GM12878 (cell line): ENCODE measurements around the gene LAD1. TPM values are rescaled to one million over a fixed set of nuclear protein-coding genes. Genes with fewer than 3 reads are reported as not detected.

Source experiments
- ATAC-seq: fragments of 200-7000 bp; cut with Tn5 transposase; 3 replicates; pipeline ENCODE4 v1.9.1; 2020; ENCODE audit warnings: mild to moderate bottlenecking, moderate library complexity
- BruUV-seq: library from RNA; stranded (reverse); fragments of 400-500 nt; replicated peaks from 2 replicates; lab custom pipeline; 2021; lab: Mats Ljungman, UMichigan
- CTCF ChIA-PET: fragments of 300-600 bp; sonication (Branson Sonifier 250); formaldehyde crosslinking; extraction: SDS; loops from one replicate; lab custom pipeline; 2021; ENCODE audit warnings: inconsistent platforms; lab: Yijun Ruan, JAX
- POLR2A ChIA-PET: fragments of 350-600 bp; formaldehyde crosslinking; extraction: SDS; loops from one replicate; lab custom pipeline; 2021; ENCODE audit warnings: inconsistent platforms; lab: Charles Lee
- RAD21 ChIA-PET: fragments of 300-600 bp; sonication (Branson Sonifier 250); formaldehyde crosslinking; loops from one replicate; lab custom pipeline; 2023; ENCODE audit warnings: antibody characterized with exemption; ENCODE audit not compliant: unreplicated experiment; lab: Charles Lee
- SMC1A ChIA-PET: fragments of 300-600 bp; sonication (Branson Sonifier 250); formaldehyde crosslinking; loops from one replicate; lab custom pipeline; 2023; ENCODE audit not compliant: unreplicated experiment, uncharacterized antibody; lab: Charles Lee
- DNase-seq: peaks from one replicate; pipeline ENCODE4 v3.0.0-alpha.2; 2011; ENCODE audit warnings: low read depth, low spot score
- FAIRE-seq: peaks from 3 replicates; lab custom pipeline; 2011; peaks lifted over from hg19 to GRCh38; lab: Jason Lieb, UNC
- H2AFZ ChIP-seq: 2 replicates; pipeline ENCODE4 v1.6.0; 2011; ENCODE audit warnings: low read depth, low read length, control low read depth; ENCODE audit not compliant: control insufficient read depth
- H3K27ac ChIP-seq: 2 replicates; pipeline ENCODE4 v1.5.1; 2011; ENCODE audit warnings: control low read depth; ENCODE audit not compliant: control insufficient read depth, insufficient read depth
- H3K27me3 ChIP-seq, 2 experiments: replicated peaks in 1 of 2; 2 replicates each; pipeline versions ENCODE4 v1.6.0 to v1.6.1; 2011; ENCODE audit warnings: low read length in 1 of 2; ENCODE audit not compliant: control insufficient read depth in 2 of 2, insufficient read depth in 2 of 2
- H3K36me3 ChIP-seq, 2 experiments: 2 replicates each; pipeline ENCODE4 v1.5.1; 2011; ENCODE audit warnings: low read length in 1 of 2; ENCODE audit not compliant: control insufficient read depth in 2 of 2, insufficient read depth in 2 of 2
- H3K4me1 ChIP-seq: 2 replicates; pipeline ENCODE4 v1.6.1; 2011; ENCODE audit warnings: mild to moderate bottlenecking, low read length, moderate library complexity, mixed read lengths; ENCODE audit not compliant: control insufficient read depth, insufficient read depth
- H3K4me2 ChIP-seq: 2 replicates; pipeline ENCODE4 v1.6.0; 2011; ENCODE audit warnings: control low read depth; ENCODE audit not compliant: control insufficient read depth, insufficient read depth
- H3K4me3 ChIP-seq: fragments of 200-600 bp; sonication (generic); 2 replicates; pipeline ENCODE4 v1.5.1; 2016
- H3K79me2 ChIP-seq: 2 replicates; pipeline ENCODE4 v1.6.0; 2011; ENCODE audit warnings: low read length; ENCODE audit not compliant: control insufficient read depth, insufficient read depth
- H3K9ac ChIP-seq: 2 replicates; pipeline ENCODE4 v1.8.0; 2011; ENCODE audit warnings: low read length, control low read depth, mixed read lengths; ENCODE audit not compliant: control insufficient read depth, insufficient read depth
- H3K9me3 ChIP-seq: replicated peaks from 3 replicates; pipeline ENCODE4 v1.5.1; 2011; ENCODE audit warnings: mild to moderate bottlenecking, low read length; ENCODE audit not compliant: control insufficient read depth, insufficient read depth
- H4K20me1 ChIP-seq: 2 replicates; pipeline ENCODE4 v1.6.0; 2011; ENCODE audit not compliant: control insufficient read depth, insufficient read depth
- ASH2L ChIP-seq: fragments of 300-600, 200-600 bp; sonication (generic); IDR thresholded peaks from 2 replicates; pipeline ENCODE4 v1.6.1; 2017; ENCODE audit warnings: low read depth, mild to moderate bottlenecking, borderline replicate concordance
- BCL11A ChIP-seq: IDR thresholded peaks from 2 replicates; pipeline ENCODE4 v1.6.1; 2011; ENCODE audit warnings: low read depth, low read length
- FOXK2 ChIP-seq: fragments of 450-650 bp; IDR thresholded peaks from 2 replicates; pipeline ENCODE4 v1.6.1; 2017; ENCODE audit warnings: mild to moderate bottlenecking, moderate library complexity
- HDGF ChIP-seq: fragments of 450-650 bp; IDR thresholded peaks from 2 replicates; pipeline ENCODE4 v1.6.1; 2016; ENCODE audit warnings: antibody characterized with exemption
- MTA2 ChIP-seq: fragments of 450-650 bp; IDR thresholded peaks from 2 replicates; pipeline ENCODE4 v1.6.1; 2016; ENCODE audit warnings: low read depth, mild to moderate bottlenecking, moderate library complexity
- PBX3 ChIP-seq: IDR thresholded peaks from 2 replicates; pipeline ENCODE4 v1.6.1; 2011; ENCODE audit warnings: mild to moderate bottlenecking, low read depth, low read length, moderate library complexity; ENCODE audit not compliant: insufficient replicate concordance
- SMC3 ChIP-seq: IDR thresholded peaks from 2 replicates; pipeline ENCODE4 v1.6.1; 2011; ENCODE audit warnings: low read length, improper control_type of control experiment, borderline replicate concordance
- STAT3 ChIP-seq: IDR thresholded peaks from 2 replicates; pipeline ENCODE4 v1.6.1; 2011; ENCODE audit warnings: low read depth, low read length, improper control_type of control experiment
- TAF1 ChIP-seq: IDR thresholded peaks from 2 replicates; pipeline ENCODE4 v1.6.1; 2011; ENCODE audit warnings: mild to moderate bottlenecking, low read depth, low read length, borderline replicate concordance
- TCF7 ChIP-seq: IDR thresholded peaks from 2 replicates; pipeline ENCODE4 v1.6.1; 2014; ENCODE audit warnings: antibody characterized with exemption, borderline replicate concordance
- YBX1 ChIP-seq: fragments of 450-650 bp; IDR thresholded peaks from 2 replicates; pipeline ENCODE4 v1.6.1; 2016; ENCODE audit warnings: antibody characterized with exemption
- ZNF24 ChIP-seq: fragments of 450-650 bp; IDR thresholded peaks from 2 replicates; pipeline ENCODE4 v1.6.1; 2017; ENCODE audit warnings: antibody characterized with exemption, mild to moderate bottlenecking
- WGBS: methylation state at CpG from one replicate; pipeline ENCODE4 v1.1.6; 2016; ENCODE audit warnings: low lambda C conversion rate; ENCODE audit not compliant: insufficient replicate concordance, insufficient coverage; ENCODE audit errors: missing lambda C conversion rate; 5-methylcytosine and 5-hydroxymethylcytosine counted together
- in situ Hi-C: fragments of 300-500 bp; cut with MboI; formaldehyde crosslinking; loops from 9 replicates; pipeline ENCODE4 v1.14.3; 2018; ENCODE audit warnings: mixed read lengths
- intact Hi-C: fragments of 100-400 bp; cut with micrococcal nuclease; formaldehyde crosslinking; loops from one replicate; pipeline ENCODE4 v1.14.2; 2022; ENCODE audit not compliant: unreplicated experiment
- polyA plus RNA-seq, 11 experiments: library from polyadenylated mRNA; depleted of rRNA in 4 of 11; unstranded in 6 of 11; stranded (reverse) in 5 of 11; fragments of >200 nt; fragmentation: Nextera tagmentation in 4 of 11; fragmentation: Illumina TruSeq in 1 of 11; extraction: Ambion mirVana in 4 of 11; extraction: Trizol in 1 of 11; gene quantifications; 1 replicate in 1 of 11; 2 replicates in 10 of 11; pipeline versions ENCODE4 v1.2.1 to v1.2.3, GENCODE V29; 2011 to 2016; ENCODE audit warnings: inconsistent platforms in 2 of 11, missing spikeins in 2 of 11, low read depth in 1 of 11
- total RNA-seq, 4 experiments: library from RNA; depleted of rRNA in 3 of 4; stranded (reverse); fragments of >200 nt in 3 of 4; fragmentation: Illumina TruSeq in 1 of 4; extraction: Trizol in 1 of 4; gene quantifications; 2 replicates each; pipeline versions ENCODE4 v1.2.1 to v1.2.3, GENCODE V29; 2013 to 2021

The LAD1 gene
- total and polyA plus RNA-seq, 10 of the 15 experiments (the other 5 are each of a cell fraction or from before 2014, with no cell fraction given): 0.05 to 0.48 (median 0.32) TPM; not detected in 3

GRCh38 chr1:201383647-201384405, 15.3 kb downstream of the LAD1 start (continued):
- no peak for TF ChIP-seq ASH2L
- TF ChIP-seq SMC3: no peak

GRCh38 chr1:201381130-201381529, 18.0 kb downstream of the LAD1 start:
- TF ChIP-seq BCL11A (no peak), MTA2 (no peak), YBX1 (no peak), TCF7 (no peak), FOXK2 (no peak), STAT3 (no peak), PBX3 (no peak), ZNF24 (no peak), TAF1 (no peak), HDGF (no peak)
- no peak for FAIRE-seq
- ATAC-seq: no peak
- H3K79me2 ChIP-seq: no peaks in the 10 kb centered on the region
- H3K9ac ChIP-seq: no peak overlapping the region
- no peak overlapping the region for H3K27ac ChIP-seq
- DNase-seq: no peak
- ChIA-PET RAD21 (interaction anchor here (17.4 kb wide), 1 partner anchor 25 kb away, joined by 340 read pairs; no protein-coding TSS in a partner anchor), SMC1A (interaction anchor here (19.4 kb wide), 1 partner anchor 24 kb away, joined by 374 read pairs; no protein-coding TSS in a partner anchor), CTCF (interaction anchor here (1.0 to 17.8 kb wide), 5 partner anchors 14 to 131 kb away, joined by 3 to 623 read pairs (median 3); no protein-coding TSS in a partner anchor), POLR2A (interaction anchor here (18.2 kb wide), 1 partner anchor 24 kb away, joined by 228 read pairs; no protein-coding TSS in a partner anchor)
- intact Hi-C loops: no loop called here
- BruUV-seq: no TSS peak
- H3K4me1 ChIP-seq: no peaks in the 10 kb centered on the region
- H3K9me3 ChIP-seq: no peaks in the 10 kb centered on the region
- H4K20me1 ChIP-seq: no peaks in the 10 kb centered on the region; the same call in 1 of the 2 replicates
- H2AFZ ChIP-seq: no peak overlapping the region
- WGBS: 35% methylated on average over 7 of the region's 7 CpGs
- no peak overlapping the region for H3K4me2 ChIP-seq
- no peaks in the 10 kb centered on the region; a peak in 1 of 4 replicates for H3K27me3 ChIP-seq
- H3K4me3 ChIP-seq: no peak overlapping the region
- H3K36me3 ChIP-seq: no peaks in the 10 kb centered on the region
- in situ Hi-C loops: no loop called here
